Measurements from ENCODE around the gene MIOS. TPM values are rescaled to one million over a fixed set of nuclear protein-coding genes. Genes with fewer than 3 reads are reported as not detected.
A peak's percentile ranks its signal among the peaks of the same experiment; 100 is the strongest.

The MIOS gene
- total RNA-seq, 2 donors from 2014 or later, result 23.6 to 32.6 TPM

DNA sequence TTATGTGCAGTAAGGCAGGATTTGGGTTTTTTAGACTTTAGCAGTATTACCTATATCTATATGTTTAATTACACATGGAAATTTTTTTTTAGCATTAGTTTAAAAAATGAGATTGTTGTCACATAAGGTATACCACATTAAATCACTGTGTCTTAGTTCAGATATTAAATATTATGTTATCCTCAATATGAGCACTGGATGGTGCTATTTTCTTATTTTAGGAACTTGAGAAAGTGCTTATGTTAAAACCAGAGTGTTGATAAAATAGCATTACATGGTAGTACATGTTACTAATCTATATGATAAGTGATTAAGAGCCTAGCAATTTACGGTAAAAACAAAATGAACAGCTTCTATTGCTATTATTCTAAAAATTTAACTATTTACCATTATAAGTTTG lies 28.8 kb downstream of the MIOS start:
- Histone ChIP-seq H3K27ac (no peak overlapping the region), H3K9me3 (no peaks in the 10 kb centered on the region), H3K27me3 (replicated peaks; ENCODE audit: insufficient read depth) (no peaks in the 10 kb centered on the region), H3K4me1 (ENCODE audit: control insufficient read depth in 1 of 2, low read depth in 2 of 2) (no peaks in the 10 kb centered on the region), H3K4me3 (no peak overlapping the region), H3K36me3 (peaks cover 5% of the 10 kb centered on the region)
- TF ChIP-seq, protein P1, sequence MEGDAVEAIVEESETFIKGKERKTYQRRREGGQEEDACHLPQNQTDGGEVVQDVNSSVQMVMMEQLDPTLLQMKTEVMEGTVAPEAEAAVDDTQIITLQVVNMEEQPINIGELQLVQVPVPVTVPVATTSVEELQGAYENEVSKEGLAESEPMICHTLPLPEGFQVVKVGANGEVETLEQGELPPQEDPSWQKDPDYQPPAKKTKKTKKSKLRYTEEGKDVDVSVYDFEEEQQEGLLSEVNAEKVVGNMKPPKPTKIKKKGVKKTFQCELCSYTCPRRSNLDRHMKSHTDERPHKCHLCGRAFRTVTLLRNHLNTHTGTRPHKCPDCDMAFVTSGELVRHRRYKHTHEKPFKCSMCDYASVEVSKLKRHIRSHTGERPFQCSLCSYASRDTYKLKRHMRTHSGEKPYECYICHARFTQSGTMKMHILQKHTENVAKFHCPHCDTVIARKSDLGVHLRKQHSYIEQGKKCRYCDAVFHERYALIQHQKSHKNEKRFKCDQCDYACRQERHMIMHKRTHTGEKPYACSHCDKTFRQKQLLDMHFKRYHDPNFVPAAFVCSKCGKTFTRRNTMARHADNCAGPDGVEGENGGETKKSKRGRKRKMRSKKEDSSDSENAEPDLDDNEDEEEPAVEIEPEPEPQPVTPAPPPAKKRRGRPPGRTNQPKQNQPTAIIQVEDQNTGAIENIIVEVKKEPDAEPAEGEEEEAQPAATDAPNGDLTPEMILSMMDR (IDR thresholded peaks at IDR 0.05), result peak; percentile 22
- DNase-seq (ENCODE audit: low spot score), result no peak
- no peak for ATAC-seq (ENCODE audit: insufficient number of reproducible peaks, low FRiP score, low read depth)

DNA sequence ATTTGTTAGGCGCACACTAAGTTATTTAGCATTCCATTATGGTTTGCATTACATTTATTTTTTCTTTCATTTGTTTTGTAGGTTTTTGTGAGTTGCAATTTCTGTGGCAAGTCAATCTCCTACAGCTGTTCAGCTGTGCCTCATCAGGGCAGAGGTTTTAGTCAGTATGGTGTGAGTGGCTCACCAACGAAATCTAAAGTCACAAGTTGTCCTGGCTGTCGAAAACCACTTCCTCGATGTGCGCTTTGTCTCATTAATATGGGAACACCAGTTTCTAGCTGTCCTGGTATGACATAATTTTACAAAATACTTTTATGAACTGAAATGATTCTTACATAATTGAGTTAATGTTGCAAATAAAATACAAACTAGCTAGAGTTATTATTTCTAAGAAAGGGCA lies 29.5 kb downstream of the MIOS start:
- no peaks in the 10 kb centered on the region for H3K27me3 ChIP-seq (replicated peaks; ENCODE audit: insufficient read depth)
- no peak overlapping the region for H3K27ac ChIP-seq
- H3K4me3 ChIP-seq, result no peak overlapping the region
- H3K36me3 ChIP-seq, result peaks cover 5% of the 10 kb centered on the region
- ATAC-seq (ENCODE audit: insufficient number of reproducible peaks, low FRiP score, low read depth), result no peak
- TF ChIP-seq, protein P1 (IDR thresholded peaks at IDR 0.05), result no peak
- no peaks in the 10 kb centered on the region for H3K4me1 ChIP-seq (ENCODE audit: control insufficient read depth in 1 of 2, low read depth in 2 of 2)
- no peak for DNase-seq (ENCODE audit: low spot score)
- no peaks in the 10 kb centered on the region for H3K9me3 ChIP-seq

DNA sequence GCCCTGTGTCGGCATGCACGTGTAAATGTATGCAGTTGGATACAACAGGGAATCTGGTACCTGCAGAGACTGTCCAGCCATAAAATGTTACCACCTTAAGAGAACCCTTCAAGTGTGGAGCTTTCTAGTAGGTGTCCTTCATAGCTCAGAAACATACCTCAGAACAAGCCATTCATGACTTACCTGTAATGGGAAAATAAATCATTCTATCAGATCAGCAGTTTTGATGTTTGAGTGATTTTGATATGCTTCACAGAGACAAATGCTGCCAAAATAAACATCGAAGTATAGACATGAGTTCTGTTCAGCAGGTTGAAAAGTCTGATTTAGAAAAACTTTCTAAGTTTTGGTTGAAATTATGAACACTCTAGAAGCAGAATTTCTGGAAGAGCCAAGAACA lies 40.3 kb downstream of the MIOS start:
- Histone ChIP-seq H3K27ac (no peak overlapping the region), H3K4me3 (no peak overlapping the region), H3K4me1 (ENCODE audit: control insufficient read depth in 1 of 2, low read depth in 2 of 2) (no peaks in the 10 kb centered on the region), H3K9me3 (no peaks in the 10 kb centered on the region), H3K27me3 (replicated peaks; ENCODE audit: insufficient read depth) (no peaks in the 10 kb centered on the region), H3K36me3 (peaks cover 4% of the 10 kb centered on the region)
- DNase-seq (ENCODE audit: low spot score), result no peak
- no peak for ATAC-seq (ENCODE audit: insufficient number of reproducible peaks, low FRiP score, low read depth)
- TF ChIP-seq, protein P1 (IDR thresholded peaks at IDR 0.05), result no peak

DNA sequence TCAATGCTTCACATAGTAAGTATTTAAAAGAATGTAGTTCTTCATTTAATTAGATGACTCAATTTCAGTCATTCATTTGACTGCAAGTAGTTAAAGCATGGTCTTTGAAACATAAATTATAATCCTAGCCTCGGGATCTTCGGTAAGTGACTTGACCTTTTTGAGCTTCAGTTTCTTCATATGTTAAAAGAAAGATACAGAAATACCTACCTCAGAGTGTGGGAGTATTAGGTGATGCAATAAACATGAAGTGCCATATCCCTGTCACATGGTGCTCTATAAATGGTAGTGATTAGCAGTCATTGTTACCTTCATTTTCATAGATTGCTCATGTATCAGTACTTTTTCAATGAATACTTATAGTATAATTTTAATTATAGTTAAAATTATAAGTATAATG lies 42.6 kb downstream of the MIOS start:
- TF ChIP-seq, protein P1 (IDR thresholded peaks at IDR 0.05), result no peak
- no peak for DNase-seq (ENCODE audit: low spot score)

DNA sequence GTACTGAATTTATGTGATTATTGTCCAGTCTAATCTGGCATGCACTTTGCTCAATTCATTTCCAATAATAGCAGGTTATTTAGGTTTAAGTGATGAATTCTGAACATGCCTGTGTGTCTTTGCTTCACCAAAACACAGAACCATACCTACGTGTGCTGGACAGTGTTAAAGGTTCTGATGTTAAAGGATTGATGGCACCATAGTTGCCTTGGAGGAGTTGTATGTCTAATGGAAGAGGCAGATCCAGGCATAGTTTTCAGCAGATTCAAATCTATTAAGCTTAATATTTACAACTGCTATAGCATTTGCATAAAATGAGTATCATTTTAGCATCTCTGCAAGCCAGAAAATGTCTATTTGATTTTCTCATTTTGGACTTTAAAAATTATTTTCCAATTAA lies 45.8 kb downstream of the MIOS start:
- Histone ChIP-seq H3K27ac (no peak overlapping the region), H3K36me3 (no peaks in the 10 kb centered on the region), H3K27me3 (replicated peaks; ENCODE audit: insufficient read depth) (no peaks in the 10 kb centered on the region), H3K4me1 (ENCODE audit: control insufficient read depth in 1 of 2, low read depth in 2 of 2) (no peaks in the 10 kb centered on the region), H3K9me3 (no peaks in the 10 kb centered on the region), H3K4me3 (no peak overlapping the region)
- TF ChIP-seq, protein P1 (IDR thresholded peaks at IDR 0.05), result no peak
- DNase-seq (ENCODE audit: low spot score) (no peak), ATAC-seq (ENCODE audit: insufficient number of reproducible peaks, low FRiP score, low read depth) (no peak)

More for the DNA sequence above, 42.6 kb downstream of the MIOS start:
- H3K9me3 ChIP-seq, result no peaks in the 10 kb centered on the region
- no peak overlapping the region for H3K4me3 ChIP-seq
- ATAC-seq (ENCODE audit: insufficient number of reproducible peaks, low FRiP score, low read depth), result no peak
- H3K4me1 ChIP-seq (ENCODE audit: control insufficient read depth in 1 of 2, low read depth in 2 of 2), result no peaks in the 10 kb centered on the region
- no peaks in the 10 kb centered on the region for H3K27me3 ChIP-seq (replicated peaks; ENCODE audit: insufficient read depth)
- peaks cover 4% of the 10 kb centered on the region for H3K36me3 ChIP-seq
- H3K27ac ChIP-seq, result no peak overlapping the region

Measured in thoracic aorta (tissue), 2 donors.